ENCODE results near the gene PHF1.

GRCh38 chr6:33367009-33367714 lies 43.7 kb upstream of the PHF1 start:
- TF ChIP-seq RAD21 (conservative IDR thresholded peaks at IDR 0.05) (no peak), TAF1 (IDR thresholded peaks at IDR 0.05; ENCODE audit: low read depth) (no peak), EZH2 (IDR thresholded peaks at IDR 0.05; ENCODE audit: borderline replicate concordance, insufficient read depth, low read length, poor library complexity, severe bottlenecking) (no peak)
- TF ChIP-seq, protein P1, sequence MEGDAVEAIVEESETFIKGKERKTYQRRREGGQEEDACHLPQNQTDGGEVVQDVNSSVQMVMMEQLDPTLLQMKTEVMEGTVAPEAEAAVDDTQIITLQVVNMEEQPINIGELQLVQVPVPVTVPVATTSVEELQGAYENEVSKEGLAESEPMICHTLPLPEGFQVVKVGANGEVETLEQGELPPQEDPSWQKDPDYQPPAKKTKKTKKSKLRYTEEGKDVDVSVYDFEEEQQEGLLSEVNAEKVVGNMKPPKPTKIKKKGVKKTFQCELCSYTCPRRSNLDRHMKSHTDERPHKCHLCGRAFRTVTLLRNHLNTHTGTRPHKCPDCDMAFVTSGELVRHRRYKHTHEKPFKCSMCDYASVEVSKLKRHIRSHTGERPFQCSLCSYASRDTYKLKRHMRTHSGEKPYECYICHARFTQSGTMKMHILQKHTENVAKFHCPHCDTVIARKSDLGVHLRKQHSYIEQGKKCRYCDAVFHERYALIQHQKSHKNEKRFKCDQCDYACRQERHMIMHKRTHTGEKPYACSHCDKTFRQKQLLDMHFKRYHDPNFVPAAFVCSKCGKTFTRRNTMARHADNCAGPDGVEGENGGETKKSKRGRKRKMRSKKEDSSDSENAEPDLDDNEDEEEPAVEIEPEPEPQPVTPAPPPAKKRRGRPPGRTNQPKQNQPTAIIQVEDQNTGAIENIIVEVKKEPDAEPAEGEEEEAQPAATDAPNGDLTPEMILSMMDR (IDR thresholded peaks at IDR 0.05; ENCODE audit: poor library complexity, severe bottlenecking), result no peak
